Activated CD4-positive, alpha-beta T cell treated with anti-CD3 and anti-CD28 coated beads, Interleukin-2, amount 10 ng/mL, durations not matched to agents 24 days and 14 days (primary cell): ENCODE measurements around the gene EMID1. TPM values are rescaled to one million over a fixed set of nuclear protein-coding genes. Genes with fewer than 3 reads are reported as not detected.

Experiments used
- DNase-seq: peaks from one replicate; pipeline ENCODE4 v3.0.0; 2022
- H3K27ac Mint-ChIP-seq: one replicate; pipeline ENCODE4 v1.8.0; 2022; ENCODE audit warnings: mild to moderate bottlenecking, mixed read lengths
- H3K27me3 Mint-ChIP-seq: one replicate; pipeline ENCODE4 v1.8.0; 2022; ENCODE audit warnings: mixed read lengths
- H3K36me3 Mint-ChIP-seq: one replicate; pipeline ENCODE4 v1.8.0; 2022; ENCODE audit warnings: low read depth, mild to moderate bottlenecking, mixed read lengths
- H3K4me1 Mint-ChIP-seq: one replicate; pipeline ENCODE4 v1.8.0; 2021; ENCODE audit warnings: mixed read lengths
- H3K4me3 Mint-ChIP-seq: one replicate; pipeline ENCODE4 v1.8.0; 2022; ENCODE audit warnings: mild to moderate bottlenecking, moderate library complexity, mixed read lengths
- H3K9me3 Mint-ChIP-seq: one replicate; pipeline ENCODE4 v1.8.0; 2021; ENCODE audit warnings: mixed read lengths
- intact Hi-C: fragments of 100-400 bp; cut with micrococcal nuclease; formaldehyde crosslinking; loops from one replicate; pipeline ENCODE4 v1.15.1; 2023
- total RNA-seq: library from RNA; stranded (reverse); gene quantifications from 2 replicates; pipeline ENCODE4 v1.2.3, GENCODE V29; 2022

EMID1 gene
- total RNA-seq = not detected in 2 replicates

GRCh38 chr22:29205594-29206371 is at the start of gene EMID1:
TSS of gene EMID1 (plus strand) at chr22:29205896. CDS start at chr22:29206039, 143 bp downstream.
- Mint-ChIP-seq H3K9me3 (no peaks in the 10 kb centered on the region), H3K4me3 (peak within 1 kb of the TSS; percentile 68)

GRCh38 chr22:29155966-29156365 is 49.7 kb upstream of the EMID1 start:
- Mint-ChIP-seq H3K4me1 (peaks cover 10% of the 10 kb centered on the region), H3K36me3 (no peaks in the 10 kb centered on the region), H3K27ac (no peak overlapping the region), H3K4me3 (no peak overlapping the region), H3K27me3 (peaks cover 37% of the 10 kb centered on the region), H3K9me3 (no peaks in the 10 kb centered on the region)
- intact Hi-C loops = loop anchor here (2.0 kb wide), 1 partner anchor 89 kb away; no protein-coding TSS in a partner anchor
- DNase-seq = no peak

More at GRCh38 chr22:29205594-29206371, at the start of gene EMID1:
- peaks cover 54% of the 10 kb centered on the region for H3K27me3 Mint-ChIP-seq
- peak; percentile 70 for DNase-seq
- H3K27ac Mint-ChIP-seq = no peak within 1 kb of the TSS
- intact Hi-C loops = no loop called here
- H3K36me3 Mint-ChIP-seq = no peaks in the 10 kb centered on the region
- H3K4me1 Mint-ChIP-seq = peaks cover 16% of the 10 kb centered on the region

GRCh38 chr22:29156507-29156906 is 49.2 kb upstream of the EMID1 start:
- peaks cover 10% of the 10 kb centered on the region for H3K4me1 Mint-ChIP-seq
- intact Hi-C loops = no loop called here
- H3K27ac Mint-ChIP-seq = no peak overlapping the region
- H3K4me3 Mint-ChIP-seq = no peak overlapping the region
- no peaks in the 10 kb centered on the region for H3K36me3 Mint-ChIP-seq
- no peaks in the 10 kb centered on the region for H3K9me3 Mint-ChIP-seq
- peaks cover 38% of the 10 kb centered on the region for H3K27me3 Mint-ChIP-seq
- no peak for DNase-seq

GRCh38 chr22:29157759-29158535 is 47.7 kb upstream of the EMID1 start:
- intact Hi-C loops = no loop called here
- Mint-ChIP-seq H3K4me3 (no peak overlapping the region), H3K27ac (no peak overlapping the region), H3K9me3 (no peaks in the 10 kb centered on the region), H3K27me3 (peaks cover 31% of the 10 kb centered on the region), H3K36me3 (no peaks in the 10 kb centered on the region), H3K4me1 (peaks cover 8% of the 10 kb centered on the region)
- DNase-seq = no peak

- H3K9me3 Mint-ChIP-seq = no peaks in the 10 kb centered on the region
- H3K27ac Mint-ChIP-seq = no peak overlapping the region
- no peak overlapping the region for H3K4me3 Mint-ChIP-seq
- intact Hi-C loops = no loop called here
- H3K36me3 Mint-ChIP-seq = no peaks in the 10 kb centered on the region
- H3K27me3 Mint-ChIP-seq = peaks cover 29% of the 10 kb centered on the region
- DNase-seq = no peak
- H3K4me1 Mint-ChIP-seq = peaks cover 8% of the 10 kb centered on the region
These were observed 47.1 kb upstream of the EMID1 start for GRCh38 chr22:29158546-29158945.

GRCh38 chr22:29163808-29164207 is 41.9 kb upstream of the EMID1 start:
- Mint-ChIP-seq H3K9me3 (peaks cover 3% of the 10 kb centered on the region), H3K36me3 (no peaks in the 10 kb centered on the region), H3K4me3 (no peak overlapping the region), H3K27me3 (peaks cover 30% of the 10 kb centered on the region), H3K4me1 (peaks cover 14% of the 10 kb centered on the region), H3K27ac (no peak overlapping the region)
- intact Hi-C loops = no loop called here
- no peak for DNase-seq

GRCh38 chr22:29165321-29166060 is 40.2 kb upstream of the EMID1 start:
- intact Hi-C loops = no loop called here
- Mint-ChIP-seq H3K27me3 (peaks cover 32% of the 10 kb centered on the region), H3K36me3 (no peaks in the 10 kb centered on the region), H3K9me3 (peaks cover 3% of the 10 kb centered on the region), H3K27ac (no peak overlapping the region), H3K4me1 (peaks cover 14% of the 10 kb centered on the region), H3K4me3 (no peak overlapping the region)
- no peak for DNase-seq

GRCh38 chr22:29166180-29166579 is 39.5 kb upstream of the EMID1 start:
- H3K4me3 Mint-ChIP-seq = no peak overlapping the region
- H3K9me3 Mint-ChIP-seq = peaks cover 3% of the 10 kb centered on the region
- no peak overlapping the region for H3K27ac Mint-ChIP-seq

GRCh38 chr22:29167032-29167911 is 38.4 kb upstream of the EMID1 start:
- intact Hi-C loops = no loop called here
- Mint-ChIP-seq H3K4me1 (peaks cover 14% of the 10 kb centered on the region), H3K4me3 (peak overlapping the region; percentile 61), H3K27me3 (peaks cover 28% of the 10 kb centered on the region), H3K9me3 (peaks cover 3% of the 10 kb centered on the region), H3K27ac (peak overlapping the region; percentile 78), H3K36me3 (no peaks in the 10 kb centered on the region)
- peak; percentile 88 for DNase-seq

More at GRCh38 chr22:29166180-29166579, 39.5 kb upstream of the EMID1 start:
- H3K27me3 Mint-ChIP-seq = peaks cover 28% of the 10 kb centered on the region
- intact Hi-C loops = no loop called here
- peaks cover 14% of the 10 kb centered on the region for H3K4me1 Mint-ChIP-seq
- H3K36me3 Mint-ChIP-seq = no peaks in the 10 kb centered on the region
- DNase-seq = no peak

- H3K36me3 Mint-ChIP-seq = peaks cover 4% of the 10 kb centered on the region
- H3K27ac Mint-ChIP-seq = no peak overlapping the region
- DNase-seq = no peak
- H3K27me3 Mint-ChIP-seq = peaks cover 28% of the 10 kb centered on the region
- peaks cover 13% of the 10 kb centered on the region for H3K9me3 Mint-ChIP-seq
- intact Hi-C loops = no loop called here
- peaks cover 11% of the 10 kb centered on the region for H3K4me1 Mint-ChIP-seq
- no peak overlapping the region for H3K4me3 Mint-ChIP-seq
These were observed 34.0 kb upstream of the EMID1 start for GRCh38 chr22:29171721-29172120.

GRCh38 chr22:29172216-29172615 is 33.5 kb upstream of the EMID1 start:
- Mint-ChIP-seq H3K9me3 (peaks cover 15% of the 10 kb centered on the region), H3K27me3 (peaks cover 26% of the 10 kb centered on the region), H3K4me3 (no peak overlapping the region), H3K4me1 (peaks cover 6% of the 10 kb centered on the region), H3K27ac (no peak overlapping the region), H3K36me3 (peaks cover 4% of the 10 kb centered on the region)
- intact Hi-C loops = no loop called here
- DNase-seq = no peak

GRCh38 chr22:29175312-29175835 is 30.3 kb upstream of the EMID1 start:
- Mint-ChIP-seq H3K4me3 (no peak overlapping the region), H3K27me3 (peaks cover 19% of the 10 kb centered on the region), H3K36me3 (peaks cover 4% of the 10 kb centered on the region), H3K27ac (no peak overlapping the region), H3K4me1 (no peaks in the 10 kb centered on the region), H3K9me3 (peaks cover 12% of the 10 kb centered on the region)
- intact Hi-C loops = no loop called here
- DNase-seq = no peak
